ENCODE measurements around the gene FIGN. TPM values are rescaled to one million over a fixed set of nuclear protein-coding genes. Genes with fewer than 3 reads are reported as not detected.
A peak's percentile ranks its signal among the peaks of the same experiment; 100 is the strongest.

FIGN gene
- polyA plus RNA-seq, 1 experiment, result 2.4 TPM

- no peak for DNase-seq (ENCODE audit: low read depth)
- TF ChIP-seq CTCF (IDR thresholded peaks at IDR 0.05; ENCODE audit: insufficient read depth, low read depth, low read length), result no peak
Measured at GRCh38 chr2:163601377-163601776, 134.4 kb downstream of the FIGN start.

GRCh38 chr2:163600801-163601200, 135.0 kb downstream of the FIGN start:
- H3K36me3 ChIP-seq (ENCODE audit: control insufficient read depth, insufficient read depth, low read length), result no peaks in the 10 kb centered on the region
- H3K27me3 ChIP-seq (ENCODE audit: control insufficient read depth, insufficient read depth, low read length), result no peaks in the 10 kb centered on the region
- peak; percentile 75 for DNase-seq (ENCODE audit: low read depth)
- no peak for TF ChIP-seq CTCF (IDR thresholded peaks at IDR 0.05; ENCODE audit: insufficient read depth, low read depth, low read length)
- H3K4me3 ChIP-seq (ENCODE audit: low read depth, low read length), result no peak overlapping the region
- CTCF ChIA-PET, result no interaction called here
- POLR2A ChIA-PET, result no interaction called here

More at GRCh38 chr2:163601377-163601776, 134.4 kb downstream of the FIGN start:
- Histone ChIP-seq H3K4me3 (ENCODE audit: low read depth, low read length) (no peak overlapping the region), H3K36me3 (ENCODE audit: control insufficient read depth, insufficient read depth, low read length) (no peaks in the 10 kb centered on the region), H3K27me3 (ENCODE audit: control insufficient read depth, insufficient read depth, low read length) (no peaks in the 10 kb centered on the region)
- ChIA-PET POLR2A (no interaction called here), CTCF (no interaction called here)

GRCh38 chr2:163595028-163595427, 140.8 kb downstream of the FIGN start:
- no peak for TF ChIP-seq CTCF (IDR thresholded peaks at IDR 0.05; ENCODE audit: insufficient read depth, low read depth, low read length)
- Histone ChIP-seq H3K36me3 (ENCODE audit: control insufficient read depth, insufficient read depth, low read length) (no peaks in the 10 kb centered on the region), H3K4me3 (ENCODE audit: low read depth, low read length) (no peak overlapping the region), H3K27me3 (ENCODE audit: control insufficient read depth, insufficient read depth, low read length) (no peaks in the 10 kb centered on the region)
- no peak for DNase-seq (ENCODE audit: low read depth)
- CTCF ChIA-PET, result no interaction called here
- POLR2A ChIA-PET, result no interaction called here

- no peak for TF ChIP-seq CTCF (IDR thresholded peaks at IDR 0.05; ENCODE audit: insufficient read depth, low read depth, low read length)
- Histone ChIP-seq H3K4me3 (ENCODE audit: low read depth, low read length) (no peak overlapping the region), H3K36me3 (ENCODE audit: control insufficient read depth, insufficient read depth, low read length) (no peaks in the 10 kb centered on the region), H3K27me3 (ENCODE audit: control insufficient read depth, insufficient read depth, low read length) (no peaks in the 10 kb centered on the region)
- DNase-seq (ENCODE audit: low read depth), result no peak
- POLR2A ChIA-PET, result no interaction called here
- CTCF ChIA-PET, result interaction anchor here (0.6 kb wide), 1 partner anchor 248 kb away, joined by 3 read pairs; no protein-coding TSS in a partner anchor
Measured at GRCh38 chr2:163594497-163594896, 141.3 kb downstream of the FIGN start.

GRCh38 chr2:163593982-163594381, 141.8 kb downstream of the FIGN start:
- POLR2A ChIA-PET, result no interaction called here
- no peaks in the 10 kb centered on the region for H3K36me3 ChIP-seq (ENCODE audit: control insufficient read depth, insufficient read depth, low read length)
- no peak overlapping the region for H3K4me3 ChIP-seq (ENCODE audit: low read depth, low read length)
- no peaks in the 10 kb centered on the region for H3K27me3 ChIP-seq (ENCODE audit: control insufficient read depth, insufficient read depth, low read length)
- no peak for TF ChIP-seq CTCF (IDR thresholded peaks at IDR 0.05; ENCODE audit: insufficient read depth, low read depth, low read length)
- CTCF ChIA-PET, result interaction anchor here (0.6 kb wide), 1 partner anchor 248 kb away, joined by 3 read pairs; no protein-coding TSS in a partner anchor
- DNase-seq (ENCODE audit: low read depth), result no peak

Data from BJ (cell line).